Renal cortex interstitium (tissue), 11 donors: ENCODE measurements around the gene CEACAM4. TPM values are rescaled to one million over a fixed set of nuclear protein-coding genes. Genes with fewer than 3 reads are reported as not detected.

Experiments used
- DNase-seq, 11 donors: peaks; one replicate each; pipeline ENCODE4 v3.0.0-alpha.2; 2013; ENCODE audit warnings: low read depth in 9 of 11, low spot score in 4 of 11; ENCODE audit errors: extremely low read depth in 1 of 11
- polyA plus RNA-seq, 3 donors: library from polyadenylated mRNA; unstranded; fragments of 120-200 nt; gene quantifications; one replicate each; pipeline ENCODE4 v1.2.1, GENCODE V29; 2013; ENCODE audit not compliant: insufficient read length in 3 of 3

CEACAM4 gene
- polyA plus RNA-seq, 3 donors: 0.12 TPM; not detected in 2

DNA sequence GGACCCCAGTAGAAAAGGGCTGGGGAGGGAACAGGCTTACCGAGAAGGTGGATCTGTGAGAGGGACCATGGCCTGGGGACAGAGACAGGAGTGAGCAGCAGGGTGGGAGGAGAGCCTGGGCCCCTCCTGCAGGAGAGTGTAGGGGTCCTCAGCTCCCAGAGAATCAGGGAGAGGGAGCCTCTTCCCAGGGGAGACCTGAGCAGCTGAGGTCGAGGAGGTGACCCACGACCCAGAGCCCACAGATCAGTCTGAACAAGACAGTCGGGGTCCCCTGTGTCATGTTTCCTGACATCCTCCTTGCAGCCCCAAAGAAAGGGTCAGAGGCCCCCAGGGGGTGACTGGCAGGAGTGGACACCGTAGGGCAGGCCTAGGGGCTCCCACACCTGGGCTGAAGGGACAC is 6.7 kb downstream of the CEACAM4 start:
- DNase-seq: no peak

- DNase-seq: no peak
Measured at GRCh38 chr19:41619018-41619556, 7.8 kb downstream of the CEACAM4 start.

GRCh38 chr19:41617941-41618730 is 8.7 kb downstream of the CEACAM4 start:
- DNase-seq: no peak

- peak in 9 of 11 donors; percentile 8 to 40 (median 28) for DNase-seq
Measured at GRCh38 chr19:41616792-41617621, 9.9 kb downstream of the CEACAM4 start.

DNA sequence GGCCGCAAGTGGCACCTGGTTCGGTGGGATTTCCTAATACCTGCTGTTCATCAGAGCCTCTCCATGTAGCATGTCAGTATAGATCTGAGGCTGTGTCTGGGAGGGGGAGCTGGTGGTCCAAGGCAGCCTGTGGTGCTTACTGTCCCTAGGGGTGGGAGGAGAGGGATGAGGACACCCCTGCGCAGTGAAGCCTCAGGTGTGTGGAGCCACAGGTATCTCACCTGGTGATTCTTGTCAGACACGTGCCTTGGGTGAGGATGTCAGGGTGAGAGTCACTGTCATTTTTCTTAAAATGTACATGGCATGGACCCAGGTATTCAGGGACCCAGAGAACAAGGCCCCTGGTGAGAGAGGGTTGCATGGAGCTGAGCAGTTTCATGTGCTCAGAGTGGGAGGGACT is 11.7 kb downstream of the CEACAM4 start:
- DNase-seq: no peak

DNA sequence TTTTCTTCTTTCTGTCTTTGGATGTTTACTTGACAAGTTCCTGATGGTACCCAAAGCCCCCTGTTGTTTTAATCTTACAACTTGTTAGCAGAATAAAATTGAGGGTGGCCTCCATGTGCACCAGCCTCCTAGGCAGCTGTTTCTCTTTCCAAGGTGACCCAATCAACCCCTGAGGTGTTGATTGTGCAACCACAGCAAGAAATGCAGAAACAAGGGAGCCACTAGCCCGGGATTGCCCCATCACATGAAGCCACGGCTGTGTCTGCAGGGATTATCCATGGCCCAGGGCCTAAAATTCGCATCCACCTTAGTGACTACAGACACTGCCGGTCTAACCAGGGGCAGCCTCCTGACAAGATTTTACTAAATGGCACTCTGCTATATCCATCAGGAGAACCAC is 14.4 kb downstream of the CEACAM4 start:
- no peak for DNase-seq

DNA sequence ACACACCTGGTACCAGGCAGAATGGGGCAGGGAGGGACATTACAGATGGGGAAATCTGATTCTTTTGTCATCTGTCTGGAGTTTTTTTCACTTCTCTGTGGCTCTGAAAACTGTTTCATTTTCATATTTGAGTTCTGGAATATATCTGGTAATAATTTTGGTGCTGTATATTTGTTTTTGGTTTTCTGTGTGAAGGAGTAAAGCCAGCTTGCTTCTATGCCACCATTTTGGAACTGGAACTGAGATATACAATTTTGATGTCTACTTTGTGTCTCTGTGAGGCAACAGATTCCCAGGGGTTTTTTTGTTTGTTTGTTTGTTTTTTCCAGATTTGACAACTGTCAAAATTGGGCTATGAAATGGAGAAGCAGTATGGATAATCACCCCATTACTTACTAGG is 16.1 kb downstream of the CEACAM4 start:
- no peak for DNase-seq

- no peak for DNase-seq
Measured at GRCh38 chr19:41607668-41608067, 19.2 kb downstream of the CEACAM4 start.

GRCh38 chr19:41606215-41606837 is 20.5 kb downstream of the CEACAM4 start:
- no peak for DNase-seq

GRCh38 chr19:41604831-41605230 is 22.0 kb downstream of the CEACAM4 start:
- DNase-seq: no peak

DNA sequence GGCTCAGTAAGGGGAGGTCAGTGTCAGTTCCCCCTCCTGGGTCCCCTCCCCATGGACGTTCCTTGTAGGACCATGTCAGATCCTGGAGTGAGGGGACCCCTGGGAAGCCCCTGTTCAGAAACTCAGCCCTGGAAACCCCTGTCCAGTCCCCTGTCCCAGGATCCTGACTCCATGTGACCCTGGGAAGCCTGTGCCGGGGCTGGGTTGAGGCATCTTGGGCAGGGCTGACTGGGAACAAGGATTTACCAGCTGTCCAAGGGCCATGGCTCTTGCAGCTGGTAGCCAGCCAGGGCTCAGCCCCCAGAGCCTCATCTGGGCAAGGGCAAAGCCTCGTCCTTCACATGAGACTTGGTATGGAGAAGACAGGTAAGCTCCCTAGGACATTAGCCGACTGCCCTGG is 25.1 kb downstream of the CEACAM4 start:
- DNase-seq: no peak

DNA sequence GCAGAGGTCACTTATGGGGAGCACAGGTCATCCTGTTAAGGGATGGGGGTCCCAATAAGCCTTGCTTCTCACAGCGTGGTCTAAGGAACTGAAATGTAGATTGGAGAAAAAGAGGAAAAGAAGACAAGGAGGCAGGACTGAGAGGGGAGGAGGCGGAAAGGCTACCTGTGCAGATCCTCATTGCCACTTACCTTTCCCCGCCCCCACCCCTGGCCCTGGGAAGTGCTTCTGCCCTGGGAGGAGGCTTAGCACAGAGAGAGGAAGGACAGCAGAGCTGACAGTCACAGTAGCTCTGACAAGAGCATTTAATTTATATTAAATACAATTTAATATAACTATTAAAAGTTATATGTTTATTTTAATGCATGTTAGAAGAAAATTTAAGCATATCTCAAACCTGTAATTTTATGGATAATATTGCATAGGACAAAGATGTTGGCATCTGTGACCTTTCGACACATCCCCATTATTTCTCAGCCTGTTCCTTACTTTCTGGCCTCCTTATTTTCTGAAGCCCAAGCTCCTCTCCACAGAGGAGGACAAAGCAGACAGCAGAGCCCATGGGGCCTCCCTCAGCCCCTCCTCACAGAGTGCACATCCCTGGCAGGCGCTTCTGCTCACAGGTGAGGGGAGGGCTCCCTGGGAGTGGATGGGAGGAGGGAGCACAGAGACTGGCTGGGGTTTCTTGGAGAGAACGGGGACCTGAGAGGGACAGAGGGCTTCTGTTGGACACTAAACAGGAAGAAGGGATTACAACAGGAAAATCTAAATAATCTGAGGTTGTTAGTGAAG is 27.5 kb downstream of the CEACAM4 start:
- no peak for DNase-seq

GRCh38 chr19:41597600-41598041 is 29.3 kb downstream of the CEACAM4 start:
- peak in 9 of 11 donors; percentile 8 to 34 (median 19) for DNase-seq

- DNase-seq: no peak
Measured at GRCh38 chr19:41595890-41596280, 31.0 kb downstream of the CEACAM4 start.

GRCh38 chr19:41595258-41595889 is 31.5 kb downstream of the CEACAM4 start:
- DNase-seq: peak in 8 of 11 donors; percentile 8 to 31 (median 10)

DNA sequence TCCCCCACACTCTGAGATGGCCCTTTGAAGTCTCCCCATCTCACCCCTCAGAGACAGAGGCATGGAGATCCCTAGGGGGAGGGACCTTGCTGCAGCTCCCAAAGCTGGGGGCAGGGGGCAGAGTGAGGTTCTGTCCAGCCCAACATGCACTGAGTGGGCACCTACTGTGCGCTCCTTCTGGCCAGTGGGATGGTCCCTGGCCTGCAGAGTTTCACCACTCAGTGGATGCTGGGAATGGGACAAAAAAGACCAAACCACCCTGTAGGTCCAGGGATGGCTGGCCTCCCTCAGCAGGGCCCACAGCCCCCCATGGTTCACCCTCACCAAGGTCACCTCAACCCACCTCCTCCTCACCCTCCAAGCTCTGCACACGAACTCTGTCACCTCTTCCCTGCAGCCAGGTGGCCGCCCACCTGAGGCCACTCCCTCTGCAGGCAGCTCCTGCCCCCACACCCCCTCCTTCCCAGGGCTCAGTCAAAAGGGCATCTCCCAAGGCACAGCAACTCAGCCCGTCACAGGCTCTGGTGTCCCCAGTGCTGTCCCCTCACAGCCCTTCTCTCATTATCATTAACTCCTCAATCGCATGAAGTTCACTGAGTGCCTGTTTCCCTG is 34.8 kb downstream of the CEACAM4 start:
- DNase-seq: no peak

GRCh38 chr19:41590936-41591335 is 35.9 kb downstream of the CEACAM4 start:
- no peak for DNase-seq

- no peak for DNase-seq
Measured at GRCh38 chr19:41589371-41589770, 37.5 kb downstream of the CEACAM4 start.
